HepG2 (cell line): ENCODE measurements around the gene PAPSS1.

Experiments
- AHR ChIP-seq: IDR thresholded peaks from 2 replicates; pipeline ENCODE4 v1.6.1; 2018; ENCODE audit warnings: missing genetic modification reagents, missing compliant biosample characterization
- ARNT ChIP-seq: fragments of 450-650 bp; IDR thresholded peaks from 2 replicates; pipeline ENCODE4 v1.6.1; 2017
- ATF1 ChIP-seq: IDR thresholded peaks from 2 replicates; pipeline ENCODE4 v1.6.1; 2016; ENCODE audit warnings: mild to moderate bottlenecking, control low read depth
- CREB1 ChIP-seq, 2 experiments: fragments of 450-650 bp in 1 of 2; IDR thresholded peaks; 2 replicates each; pipeline ENCODE4 v1.6.1; 2016 to 2017; ENCODE audit warnings: control low read depth in 1 of 2, mild to moderate bottlenecking in 1 of 2, missing compliant biosample characterization in 1 of 2, missing genetic modification characterization in 1 of 2
- POLR2AphosphoS5 ChIP-seq: IDR thresholded peaks from 2 replicates; pipeline ENCODE4 v1.6.1; 2012; ENCODE audit warnings: low read depth, low read length
- RARG ChIP-seq: sonication (generic); formaldehyde crosslinking; IDR thresholded peaks from 2 replicates; pipeline ENCODE4 v1.4.0; 2020; ENCODE audit warnings: low read depth, mild to moderate bottlenecking, missing genetic modification reagents
- TBL1XR1 ChIP-seq: fragments of 150-350 bp; IDR thresholded peaks from 2 replicates; pipeline ENCODE4 v1.6.1; 2014; ENCODE audit warnings: borderline replicate concordance, low read length; ENCODE audit not compliant: partially characterized antibody
- ZNF263 ChIP-seq: sonication (generic); formaldehyde crosslinking; IDR thresholded peaks from 2 replicates; pipeline ENCODE4 v1.4.0; 2020; ENCODE audit warnings: missing genetic modification reagents
- ZZZ3 ChIP-seq: sonication (generic); formaldehyde crosslinking; IDR thresholded peaks from 2 replicates; pipeline ENCODE4 v1.4.0; 2020; ENCODE audit warnings: missing genetic modification reagents, mild to moderate bottlenecking, borderline replicate concordance
- TF ChIP-seq, protein P1 (sequence below): sonication (generic); formaldehyde crosslinking; IDR thresholded peaks from 2 replicates; pipeline ENCODE4 v1.5.0; 2020; ENCODE audit warnings: mild to moderate bottlenecking, missing genetic modification reagents
- TF ChIP-seq, protein P2 (sequence below): sonication (generic); formaldehyde crosslinking; IDR thresholded peaks from 2 replicates; pipeline ENCODE4 v1.5.0; 2020; ENCODE audit warnings: mild to moderate bottlenecking, missing genetic modification reagents, moderate library complexity
- TF ChIP-seq, protein P3 (sequence below): sonication (generic); formaldehyde crosslinking; IDR thresholded peaks from 2 replicates; pipeline ENCODE4 v1.4.0; 2020; ENCODE audit warnings: missing genetic modification reagents, mild to moderate bottlenecking, borderline replicate concordance
- TF ChIP-seq, protein P4 (sequence below): fragments of 450-650 bp; IDR thresholded peaks from 2 replicates; pipeline ENCODE4 v1.6.1; 2017; ENCODE audit warnings: mild to moderate bottlenecking

DNA sequence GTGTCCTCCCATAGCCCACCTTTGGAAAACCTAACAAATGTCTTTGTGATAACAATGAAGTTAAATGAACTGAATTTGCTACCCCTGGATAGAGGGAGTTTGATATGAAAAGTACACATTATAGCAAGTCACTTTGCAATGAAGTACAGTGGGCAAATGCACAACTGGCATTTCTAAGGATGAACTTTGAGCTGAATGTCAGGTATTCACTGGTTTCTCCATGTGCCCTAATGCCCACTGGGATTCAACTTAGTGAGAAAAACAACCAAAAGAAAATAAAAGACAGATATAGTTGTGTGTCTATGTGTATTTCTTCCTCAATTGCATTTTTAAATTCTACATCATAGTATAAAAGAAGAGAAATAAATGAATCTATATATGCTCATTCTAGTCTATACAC is 51.0 kb downstream of the PAPSS1 start:
- TF ChIP-seq, protein P1, sequence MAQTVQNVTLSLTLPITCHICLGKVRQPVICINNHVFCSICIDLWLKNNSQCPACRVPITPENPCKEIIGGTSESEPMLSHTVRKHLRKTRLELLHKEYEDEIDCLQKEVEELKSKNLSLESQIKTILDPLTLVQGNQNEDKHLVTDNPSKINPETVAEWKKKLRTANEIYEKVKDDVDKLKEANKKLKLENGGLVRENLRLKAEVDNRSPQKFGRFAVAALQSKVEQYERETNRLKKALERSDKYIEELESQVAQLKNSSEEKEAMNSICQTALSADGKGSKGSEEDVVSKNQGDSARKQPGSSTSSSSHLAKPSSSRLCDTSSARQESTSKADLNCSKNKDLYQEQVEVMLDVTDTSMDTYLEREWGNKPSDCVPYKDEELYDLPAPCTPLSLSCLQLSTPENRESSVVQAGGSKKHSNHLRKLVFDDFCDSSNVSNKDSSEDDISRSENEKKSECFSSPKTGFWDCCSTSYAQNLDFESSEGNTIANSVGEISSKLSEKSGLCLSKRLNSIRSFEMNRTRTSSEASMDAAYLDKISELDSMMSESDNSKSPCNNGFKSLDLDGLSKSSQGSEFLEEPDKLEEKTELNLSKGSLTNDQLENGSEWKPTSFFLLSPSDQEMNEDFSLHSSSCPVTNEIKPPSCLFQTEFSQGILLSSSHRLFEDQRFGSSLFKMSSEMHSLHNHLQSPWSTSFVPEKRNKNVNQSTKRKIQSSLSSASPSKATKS: no peak
- TF ChIP-seq, protein P2, sequence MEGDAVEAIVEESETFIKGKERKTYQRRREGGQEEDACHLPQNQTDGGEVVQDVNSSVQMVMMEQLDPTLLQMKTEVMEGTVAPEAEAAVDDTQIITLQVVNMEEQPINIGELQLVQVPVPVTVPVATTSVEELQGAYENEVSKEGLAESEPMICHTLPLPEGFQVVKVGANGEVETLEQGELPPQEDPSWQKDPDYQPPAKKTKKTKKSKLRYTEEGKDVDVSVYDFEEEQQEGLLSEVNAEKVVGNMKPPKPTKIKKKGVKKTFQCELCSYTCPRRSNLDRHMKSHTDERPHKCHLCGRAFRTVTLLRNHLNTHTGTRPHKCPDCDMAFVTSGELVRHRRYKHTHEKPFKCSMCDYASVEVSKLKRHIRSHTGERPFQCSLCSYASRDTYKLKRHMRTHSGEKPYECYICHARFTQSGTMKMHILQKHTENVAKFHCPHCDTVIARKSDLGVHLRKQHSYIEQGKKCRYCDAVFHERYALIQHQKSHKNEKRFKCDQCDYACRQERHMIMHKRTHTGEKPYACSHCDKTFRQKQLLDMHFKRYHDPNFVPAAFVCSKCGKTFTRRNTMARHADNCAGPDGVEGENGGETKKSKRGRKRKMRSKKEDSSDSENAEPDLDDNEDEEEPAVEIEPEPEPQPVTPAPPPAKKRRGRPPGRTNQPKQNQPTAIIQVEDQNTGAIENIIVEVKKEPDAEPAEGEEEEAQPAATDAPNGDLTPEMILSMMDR: no peak
- TF ChIP-seq RARG (CRISPR knock-in tag): no peak
- no peak for TF ChIP-seq POLR2AphosphoS5
- TF ChIP-seq, protein P3, sequence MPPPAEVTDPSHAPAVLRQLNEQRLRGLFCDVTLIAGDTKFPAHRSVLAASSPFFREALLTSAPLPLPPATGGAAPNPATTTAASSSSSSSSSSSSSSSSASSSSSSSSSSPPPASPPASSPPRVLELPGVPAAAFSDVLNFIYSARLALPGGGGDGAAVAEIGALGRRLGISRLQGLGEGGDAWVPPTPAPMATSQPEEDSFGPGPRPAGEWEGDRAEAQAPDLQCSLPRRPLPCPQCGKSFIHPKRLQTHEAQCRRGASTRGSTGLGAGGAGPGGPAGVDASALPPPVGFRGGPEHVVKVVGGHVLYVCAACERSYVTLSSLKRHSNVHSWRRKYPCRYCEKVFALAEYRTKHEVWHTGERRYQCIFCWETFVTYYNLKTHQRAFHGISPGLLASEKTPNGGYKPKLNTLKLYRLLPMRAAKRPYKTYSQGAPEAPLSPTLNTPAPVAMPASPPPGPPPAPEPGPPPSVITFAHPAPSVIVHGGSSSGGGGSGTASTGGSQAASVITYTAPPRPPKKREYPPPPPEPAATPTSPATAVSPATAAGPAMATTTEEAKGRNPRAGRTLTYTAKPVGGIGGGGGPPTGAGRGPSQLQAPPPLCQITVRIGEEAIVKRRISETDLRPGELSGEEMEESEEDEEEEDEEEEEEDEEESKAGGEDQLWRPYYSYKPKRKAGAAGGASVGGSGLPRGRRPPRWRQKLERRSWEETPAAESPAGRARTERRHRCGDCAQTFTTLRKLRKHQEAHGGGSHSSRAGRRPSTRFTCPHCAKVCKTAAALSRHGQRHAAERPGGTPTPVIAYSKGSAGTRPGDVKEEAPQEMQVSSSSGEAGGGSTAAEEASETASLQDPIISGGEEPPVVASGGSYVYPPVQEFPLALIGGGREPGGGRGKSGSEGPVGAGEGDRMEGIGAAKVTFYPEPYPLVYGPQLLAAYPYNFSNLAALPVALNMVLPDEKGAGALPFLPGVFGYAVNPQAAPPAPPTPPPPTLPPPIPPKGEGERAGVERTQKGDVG (CRISPR knock-in tag): no peak
- TF ChIP-seq ZNF263 (CRISPR knock-in tag): no peak
- no peak for TF ChIP-seq TBL1XR1
- TF ChIP-seq, protein P4, sequence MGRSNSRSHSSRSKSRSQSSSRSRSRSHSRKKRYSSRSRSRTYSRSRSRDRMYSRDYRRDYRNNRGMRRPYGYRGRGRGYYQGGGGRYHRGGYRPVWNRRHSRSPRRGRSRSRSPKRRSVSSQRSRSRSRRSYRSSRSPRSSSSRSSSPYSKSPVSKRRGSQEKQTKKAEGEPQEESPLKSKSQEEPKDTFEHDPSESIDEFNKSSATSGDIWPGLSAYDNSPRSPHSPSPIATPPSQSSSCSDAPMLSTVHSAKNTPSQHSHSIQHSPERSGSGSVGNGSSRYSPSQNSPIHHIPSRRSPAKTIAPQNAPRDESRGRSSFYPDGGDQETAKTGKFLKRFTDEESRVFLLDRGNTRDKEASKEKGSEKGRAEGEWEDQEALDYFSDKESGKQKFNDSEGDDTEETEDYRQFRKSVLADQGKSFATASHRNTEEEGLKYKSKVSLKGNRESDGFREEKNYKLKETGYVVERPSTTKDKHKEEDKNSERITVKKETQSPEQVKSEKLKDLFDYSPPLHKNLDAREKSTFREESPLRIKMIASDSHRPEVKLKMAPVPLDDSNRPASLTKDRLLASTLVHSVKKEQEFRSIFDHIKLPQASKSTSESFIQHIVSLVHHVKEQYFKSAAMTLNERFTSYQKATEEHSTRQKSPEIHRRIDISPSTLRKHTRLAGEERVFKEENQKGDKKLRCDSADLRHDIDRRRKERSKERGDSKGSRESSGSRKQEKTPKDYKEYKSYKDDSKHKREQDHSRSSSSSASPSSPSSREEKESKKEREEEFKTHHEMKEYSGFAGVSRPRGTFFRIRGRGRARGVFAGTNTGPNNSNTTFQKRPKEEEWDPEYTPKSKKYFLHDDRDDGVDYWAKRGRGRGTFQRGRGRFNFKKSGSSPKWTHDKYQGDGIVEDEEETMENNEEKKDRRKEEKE: no peak
- TF ChIP-seq ARNT: no peak
- no peak for TF ChIP-seq ATF1 (CRISPR knock-in tag)
- TF ChIP-seq CREB1 (IDR thresholded peaks at IDR 0.05): no peak
- no peak for TF ChIP-seq CREB1 (CRISPR knock-in tag; IDR thresholded peaks at IDR 0.05)
- no peak for TF ChIP-seq ZZZ3 (CRISPR knock-in tag)
- no peak for TF ChIP-seq AHR (CRISPR knock-in tag)
